ENCODE data around the gene SLCO3A1.

Gene SLCO3A1

DNA sequence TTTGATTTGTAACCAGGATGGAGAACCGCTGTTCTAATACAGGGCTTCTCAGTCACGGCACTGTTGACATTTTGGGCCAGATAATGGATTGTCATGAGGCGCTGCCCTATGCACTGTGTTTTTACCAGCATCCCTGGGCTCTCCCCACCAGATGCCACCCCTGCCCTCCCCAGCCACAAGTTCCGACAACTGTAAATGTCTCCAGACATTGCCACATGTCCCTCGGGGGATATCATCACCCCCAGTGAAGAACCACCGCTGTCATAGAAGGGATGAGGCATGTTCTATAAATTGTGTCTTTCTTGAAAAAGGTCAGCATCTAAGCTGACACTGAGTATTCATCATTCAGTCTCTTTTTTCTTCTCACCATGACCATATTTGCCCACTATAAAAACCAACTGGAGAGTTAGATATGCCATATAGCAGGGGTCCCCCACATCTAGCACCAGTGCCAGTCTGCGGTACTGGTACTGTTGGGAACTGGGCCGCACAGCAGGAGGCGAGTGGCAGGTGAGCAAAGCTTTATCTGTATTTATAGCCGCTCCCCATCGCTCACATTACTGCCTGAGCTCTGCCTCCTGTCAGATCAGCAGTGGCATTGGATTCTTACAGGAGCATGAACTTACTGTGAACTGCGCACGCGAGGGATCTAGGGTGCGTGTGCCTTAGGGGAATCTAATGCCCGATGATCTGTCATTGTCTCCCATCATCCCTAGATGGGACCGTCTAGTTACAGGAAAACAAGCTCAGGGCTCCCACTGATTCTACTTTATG lies 279.7 kb downstream of the SLCO3A1 start:
- no peak for DNase-seq (ENCODE audit: low read depth)
- TF ChIP-seq, protein P1, sequence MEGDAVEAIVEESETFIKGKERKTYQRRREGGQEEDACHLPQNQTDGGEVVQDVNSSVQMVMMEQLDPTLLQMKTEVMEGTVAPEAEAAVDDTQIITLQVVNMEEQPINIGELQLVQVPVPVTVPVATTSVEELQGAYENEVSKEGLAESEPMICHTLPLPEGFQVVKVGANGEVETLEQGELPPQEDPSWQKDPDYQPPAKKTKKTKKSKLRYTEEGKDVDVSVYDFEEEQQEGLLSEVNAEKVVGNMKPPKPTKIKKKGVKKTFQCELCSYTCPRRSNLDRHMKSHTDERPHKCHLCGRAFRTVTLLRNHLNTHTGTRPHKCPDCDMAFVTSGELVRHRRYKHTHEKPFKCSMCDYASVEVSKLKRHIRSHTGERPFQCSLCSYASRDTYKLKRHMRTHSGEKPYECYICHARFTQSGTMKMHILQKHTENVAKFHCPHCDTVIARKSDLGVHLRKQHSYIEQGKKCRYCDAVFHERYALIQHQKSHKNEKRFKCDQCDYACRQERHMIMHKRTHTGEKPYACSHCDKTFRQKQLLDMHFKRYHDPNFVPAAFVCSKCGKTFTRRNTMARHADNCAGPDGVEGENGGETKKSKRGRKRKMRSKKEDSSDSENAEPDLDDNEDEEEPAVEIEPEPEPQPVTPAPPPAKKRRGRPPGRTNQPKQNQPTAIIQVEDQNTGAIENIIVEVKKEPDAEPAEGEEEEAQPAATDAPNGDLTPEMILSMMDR (IDR thresholded peaks at IDR 0.05; ENCODE audit: low read depth, low read length, missing control alignments), result no peak
- no peak overlapping the region for H3K4me3 ChIP-seq (ENCODE audit: low read depth, low read length)

DNA sequence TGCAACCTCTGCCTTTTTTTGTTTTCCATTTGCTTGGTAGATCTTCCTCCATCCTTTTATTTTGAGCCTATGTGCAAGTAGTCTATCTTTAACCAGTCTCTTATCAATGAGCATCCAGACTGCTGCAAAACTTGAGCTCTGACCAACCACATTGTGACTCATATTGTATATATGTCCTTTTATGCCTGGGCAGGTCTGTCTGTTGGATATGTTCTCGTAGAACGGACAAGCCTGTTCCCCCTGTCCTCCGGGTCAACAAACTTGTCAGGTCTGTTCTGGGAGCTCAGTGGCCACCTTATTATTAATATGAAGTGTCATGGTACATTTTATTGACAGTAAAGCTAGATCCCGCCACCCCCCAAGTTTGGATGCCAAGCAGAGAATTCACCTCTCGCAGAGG lies 287.3 kb downstream of the SLCO3A1 start:
- TF ChIP-seq, protein P1 (IDR thresholded peaks at IDR 0.05; ENCODE audit: low read depth, low read length, missing control alignments), result no peak
- no peak for DNase-seq (ENCODE audit: low read depth)
- no peak overlapping the region for H3K4me3 ChIP-seq (ENCODE audit: low read depth, low read length)

DNA sequence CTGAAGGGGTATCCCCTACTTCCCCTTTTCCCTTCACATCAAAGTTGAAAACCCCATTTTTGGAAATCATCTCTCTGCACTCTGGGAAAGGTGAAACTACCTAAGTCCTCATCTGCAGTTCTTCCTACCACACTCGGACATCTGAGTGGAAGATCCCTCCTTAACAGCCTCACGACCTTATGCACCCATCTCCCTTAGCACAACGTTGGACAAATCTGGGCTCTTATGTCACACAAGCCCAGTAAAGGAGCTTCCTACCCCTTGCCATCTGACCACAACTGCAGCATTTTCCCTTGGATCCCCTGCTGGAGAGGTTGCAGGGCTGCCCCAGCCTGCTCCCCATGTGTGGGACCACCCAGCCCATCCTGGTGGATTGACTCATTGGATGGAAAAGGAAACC lies 288.1 kb downstream of the SLCO3A1 start:
- no peak for DNase-seq (ENCODE audit: low read depth)
- TF ChIP-seq, protein P1 (IDR thresholded peaks at IDR 0.05; ENCODE audit: low read depth, low read length, missing control alignments), result no peak
- no peak overlapping the region for H3K4me3 ChIP-seq (ENCODE audit: low read depth, low read length)

DNA sequence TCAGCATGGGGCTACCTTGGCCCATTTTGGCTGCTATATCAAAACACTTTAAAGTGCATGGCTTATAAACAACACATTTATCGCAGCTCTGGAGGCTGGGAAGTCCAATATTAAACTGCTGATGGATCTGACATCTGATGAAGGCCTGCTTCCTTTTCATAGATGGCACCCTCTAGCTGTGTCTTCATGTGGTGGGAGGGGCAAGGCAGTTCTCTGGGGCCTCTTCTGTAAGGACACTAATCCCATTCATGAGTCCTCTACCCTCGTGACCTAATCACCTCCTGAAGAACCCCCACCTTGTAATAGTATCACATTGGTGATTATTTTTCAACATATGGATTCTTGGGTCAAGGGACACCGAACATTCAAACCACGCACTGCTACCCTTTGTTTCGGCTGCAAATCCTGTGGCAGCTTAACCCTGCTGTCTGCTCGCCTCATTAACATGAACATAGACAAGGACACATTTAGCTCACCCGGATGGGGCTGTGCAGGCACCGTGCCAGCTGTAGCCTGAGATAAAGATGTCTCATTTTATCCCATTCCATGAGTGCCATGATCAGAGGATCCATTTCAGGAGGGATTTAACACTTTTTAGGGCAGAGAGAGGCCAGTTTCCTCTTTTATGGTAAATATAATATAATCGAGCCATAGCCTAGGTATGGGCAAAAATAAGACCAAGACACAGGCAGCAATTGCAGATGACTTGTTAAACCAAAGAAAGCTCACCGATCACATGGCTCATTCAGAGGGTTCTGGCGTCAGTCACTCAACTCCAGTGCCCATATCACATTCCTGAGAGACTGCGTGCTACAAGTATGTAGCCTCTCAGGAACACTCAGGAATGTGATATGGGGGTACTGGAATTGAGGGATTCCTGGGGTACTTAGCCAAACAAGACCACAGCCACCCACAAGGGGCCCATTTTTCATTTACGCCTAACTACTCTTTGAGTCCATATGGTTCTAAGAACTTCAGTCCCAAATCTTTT lies 289.0 kb downstream of the SLCO3A1 start:
- TF ChIP-seq, protein P1 (IDR thresholded peaks at IDR 0.05; ENCODE audit: low read depth, low read length, missing control alignments), result no peak
- H3K4me3 ChIP-seq (ENCODE audit: low read depth, low read length), result no peak overlapping the region
- DNase-seq (ENCODE audit: low read depth), result no peak

DNA sequence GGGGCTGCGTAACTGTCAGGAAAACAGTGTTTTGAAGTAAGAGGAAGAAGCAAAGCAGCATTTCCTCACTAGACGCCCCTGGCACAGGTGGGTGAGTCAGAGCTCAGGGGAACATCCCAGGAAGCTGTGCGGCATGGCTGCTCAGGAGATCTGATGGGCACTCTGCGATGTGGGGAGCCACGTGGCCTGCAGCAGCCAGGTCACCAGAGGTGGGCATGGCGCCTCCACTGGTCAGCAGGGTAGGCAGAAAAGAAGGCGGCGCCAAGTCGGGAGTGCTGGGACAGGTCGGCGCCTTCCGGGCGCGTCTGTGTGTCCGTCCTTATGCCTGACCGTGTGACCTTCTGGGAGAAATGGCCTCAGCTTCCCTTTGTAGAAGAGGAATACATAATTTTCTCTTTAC lies 290.3 kb downstream of the SLCO3A1 start:
- TF ChIP-seq, protein P1 (IDR thresholded peaks at IDR 0.05; ENCODE audit: low read depth, low read length, missing control alignments), result no peak
- no peak for DNase-seq (ENCODE audit: low read depth)
- no peak overlapping the region for H3K4me3 ChIP-seq (ENCODE audit: low read depth, low read length)

DNA sequence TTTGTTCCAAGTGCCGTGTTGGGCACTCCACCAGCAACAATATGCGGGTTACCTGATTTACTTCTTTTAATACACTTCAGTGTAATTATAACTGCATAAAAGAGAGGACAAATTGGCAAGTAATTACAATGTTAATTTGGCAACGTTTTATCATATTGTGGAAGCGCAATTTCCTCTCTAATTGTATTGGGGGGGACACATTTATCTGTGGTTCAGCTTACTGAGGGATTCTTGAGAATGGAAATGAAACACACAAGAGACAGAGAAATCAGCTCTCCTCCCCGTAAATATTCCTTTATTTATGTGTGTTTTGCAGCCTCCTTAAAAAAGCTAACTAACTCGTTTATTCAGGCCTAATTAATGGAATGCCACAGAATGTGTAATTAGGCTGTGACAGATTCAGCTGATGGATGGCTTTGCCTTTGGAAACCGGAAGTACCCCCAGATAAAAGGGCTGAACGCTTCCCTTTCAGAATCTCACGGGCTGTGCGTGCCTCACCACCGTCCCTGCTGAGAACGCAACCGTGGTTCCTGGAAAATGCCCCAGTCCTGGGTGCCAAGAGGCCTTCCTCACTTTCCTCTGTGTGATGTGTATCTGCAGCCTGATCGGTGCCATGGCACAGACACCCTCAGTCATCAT lies 293.1 kb downstream of the SLCO3A1 start:
- no peak for DNase-seq (ENCODE audit: low read depth)
- H3K4me3 ChIP-seq (ENCODE audit: low read depth, low read length), result no peak overlapping the region
- TF ChIP-seq, protein P1 (IDR thresholded peaks at IDR 0.05; ENCODE audit: low read depth, low read length, missing control alignments), result no peak
